PC-9 (cell line): Measurements from ENCODE around the gene KRT31. TPM values are rescaled to one million over a fixed set of nuclear protein-coding genes. Genes with fewer than 3 reads are reported as not detected.

ENCODE experiments used
- BruUV-seq: library from RNA; stranded (reverse); fragments of 400-500 nt; replicated peaks from 2 replicates; lab custom pipeline; 2021; lab: Mats Ljungman, UMichigan
- CTCF ChIA-PET: fragments of 300-600 bp; sonication (Branson Sonifier 250); formaldehyde crosslinking; loops from one replicate; lab custom pipeline; 2022; ENCODE audit warnings: antibody characterized with exemption; lab: Charles Lee
- POLR2A ChIA-PET: fragments of 300-600 bp; sonication (Branson Sonifier 250); formaldehyde crosslinking; loops from one replicate; lab custom pipeline; 2022; ENCODE audit warnings: antibody characterized with exemption; ENCODE audit not compliant: unreplicated experiment; lab: Charles Lee
- DNase-seq, 2 experiments: peaks; one replicate each; pipeline versions ENCODE4 v3.0.0 to v3.0.0-alpha.2; 2015 to 2022; ENCODE audit warnings: mixed read lengths in 1 of 2
- H2AFZ ChIP-seq: fragments of 200-600 bp; sonication (generic); 2 replicates; pipeline ENCODE4 v1.8.1; 2017; ENCODE audit warnings: antibody characterized with exemption
- H3F3A ChIP-seq: fragments of 200-600 bp; sonication (generic); 2 replicates; pipeline ENCODE4 v1.8.1; 2017; ENCODE audit warnings: antibody characterized with exemption, mild to moderate bottlenecking, low read depth; ENCODE audit not compliant: insufficient read depth
- H3K27ac ChIP-seq: fragments of 200-600 bp; sonication (generic); 2 replicates; pipeline ENCODE4 v1.6.1; 2016; ENCODE audit warnings: mixed run types
- H3K27me3 ChIP-seq: fragments of 200-600 bp; sonication (generic); 2 replicates; pipeline ENCODE4 v1.6.1; 2016; ENCODE audit warnings: low read depth, mixed run types; ENCODE audit not compliant: insufficient read depth
- H3K36me3 ChIP-seq: fragments of 200-600 bp; sonication (generic); 2 replicates; pipeline ENCODE4 v1.6.1; 2016; ENCODE audit warnings: low read depth, mixed run types
- H3K4me1 ChIP-seq: fragments of 200-600 bp; sonication (generic); replicated peaks from 2 replicates; pipeline ENCODE4 v1.6.1; 2016; ENCODE audit warnings: mixed run types; ENCODE audit not compliant: insufficient read depth
- H3K4me2 ChIP-seq: fragments of 200-600 bp; sonication (generic); 2 replicates; pipeline ENCODE4 v1.6.1; 2017; ENCODE audit warnings: mixed run types
- H3K4me3 ChIP-seq: fragments of 200-600 bp; sonication (generic); 2 replicates; pipeline ENCODE4 v1.6.1; 2016; ENCODE audit warnings: mixed run types
- H3K79me2 ChIP-seq: fragments of 200-600 bp; sonication (generic); 2 replicates; pipeline ENCODE4 v1.6.1; 2017; ENCODE audit warnings: low read depth, mixed run types
- H3K9me2 ChIP-seq: fragments of 200-600 bp; sonication (generic); 2 replicates; pipeline ENCODE4 v1.8.1; 2017; ENCODE audit warnings: mild to moderate bottlenecking; ENCODE audit not compliant: insufficient read depth
- H3K9me3 ChIP-seq: fragments of 200-600 bp; sonication (generic); 2 replicates; pipeline ENCODE4 v1.8.1; 2016; ENCODE audit warnings: low read depth; ENCODE audit not compliant: insufficient read depth
- H4K20me1 ChIP-seq: fragments of 200-600 bp; sonication (generic); 2 replicates; pipeline ENCODE4 v1.8.1; 2017; ENCODE audit not compliant: insufficient read depth
- EZH2 ChIP-seq: fragments of 200-600 bp; sonication (generic); IDR thresholded peaks from 2 replicates; pipeline ENCODE4 v1.8.0; 2017; ENCODE audit warnings: antibody characterized with exemption, low read depth
- intact Hi-C: fragments of 100-400 bp; cut with micrococcal nuclease; formaldehyde crosslinking; loops from one replicate; pipeline ENCODE4 v1.10.0; 2022; ENCODE audit not compliant: unreplicated experiment
- total RNA-seq: library from RNA; stranded (reverse); gene quantifications from 2 replicates; pipeline ENCODE4 v1.2.3, GENCODE V29; 2021
- TF ChIP-seq, protein P1 (sequence below): fragments of 200-600 bp; sonication (generic); conservative IDR thresholded peaks from 2 replicates; pipeline ENCODE4 v1.6.1; 2017; ENCODE audit warnings: mixed run types, antibody characterized with exemption, mild to moderate bottlenecking, moderate library complexity

KRT31 gene
- total RNA-seq, 1 experiment from 2014 or later, result not detected

DNA sequence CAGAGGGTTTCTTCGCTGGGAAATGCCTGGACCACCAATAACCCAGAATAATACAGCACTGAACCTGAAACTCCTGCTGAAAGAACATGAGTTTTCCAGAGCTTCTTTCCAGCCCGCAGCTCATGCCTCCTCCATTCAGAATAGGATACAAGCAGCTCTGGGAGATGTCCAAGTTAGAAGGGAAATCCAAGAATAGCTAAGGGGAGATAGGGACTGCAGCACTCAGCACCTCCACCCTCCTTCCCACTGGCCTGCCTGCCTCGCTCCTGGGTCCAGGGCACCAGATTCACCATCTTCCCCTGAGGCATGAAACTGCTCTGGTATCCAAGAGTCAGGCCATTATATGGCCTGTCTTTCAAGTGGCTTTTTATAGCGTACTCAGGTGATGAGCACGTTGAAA, 4.1 kb downstream of the KRT31 start:
- no peaks in the 10 kb centered on the region for H3K27me3 ChIP-seq
- intact Hi-C loops, result no loop called here
- no peak for DNase-seq
- H3K36me3 ChIP-seq, result no peaks in the 10 kb centered on the region
- no peak overlapping the region for H3K4me2 ChIP-seq
- peaks cover 21% of the 10 kb centered on the region for H3K4me1 ChIP-seq
- no peak for TF ChIP-seq EZH2
- TF ChIP-seq, protein P1, sequence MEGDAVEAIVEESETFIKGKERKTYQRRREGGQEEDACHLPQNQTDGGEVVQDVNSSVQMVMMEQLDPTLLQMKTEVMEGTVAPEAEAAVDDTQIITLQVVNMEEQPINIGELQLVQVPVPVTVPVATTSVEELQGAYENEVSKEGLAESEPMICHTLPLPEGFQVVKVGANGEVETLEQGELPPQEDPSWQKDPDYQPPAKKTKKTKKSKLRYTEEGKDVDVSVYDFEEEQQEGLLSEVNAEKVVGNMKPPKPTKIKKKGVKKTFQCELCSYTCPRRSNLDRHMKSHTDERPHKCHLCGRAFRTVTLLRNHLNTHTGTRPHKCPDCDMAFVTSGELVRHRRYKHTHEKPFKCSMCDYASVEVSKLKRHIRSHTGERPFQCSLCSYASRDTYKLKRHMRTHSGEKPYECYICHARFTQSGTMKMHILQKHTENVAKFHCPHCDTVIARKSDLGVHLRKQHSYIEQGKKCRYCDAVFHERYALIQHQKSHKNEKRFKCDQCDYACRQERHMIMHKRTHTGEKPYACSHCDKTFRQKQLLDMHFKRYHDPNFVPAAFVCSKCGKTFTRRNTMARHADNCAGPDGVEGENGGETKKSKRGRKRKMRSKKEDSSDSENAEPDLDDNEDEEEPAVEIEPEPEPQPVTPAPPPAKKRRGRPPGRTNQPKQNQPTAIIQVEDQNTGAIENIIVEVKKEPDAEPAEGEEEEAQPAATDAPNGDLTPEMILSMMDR, result no peak
- H4K20me1 ChIP-seq, result no peaks in the 10 kb centered on the region
- H3F3A ChIP-seq, result no peaks in the 10 kb centered on the region
- H3K79me2 ChIP-seq, result no peaks in the 10 kb centered on the region
- no peaks in the 10 kb centered on the region for H3K9me3 ChIP-seq
- H2AFZ ChIP-seq, result no peak overlapping the region
- no peaks in the 10 kb centered on the region for H3K9me2 ChIP-seq
- H3K27ac ChIP-seq, result no peak overlapping the region
- ChIA-PET POLR2A (interaction anchor here (0.7 kb wide), 1 partner anchor 491 kb away, joined by 3 read pairs; no protein-coding TSS in a partner anchor), CTCF (no interaction called here)
- no peak overlapping the region for H3K4me3 ChIP-seq
- no TSS peak for BruUV-seq

GRCh38 chr17:41392278-41392677, 5.1 kb downstream of the KRT31 start:
- CTCF ChIA-PET, result no interaction called here

GRCh38 chr17:41391535-41391934, 5.9 kb downstream of the KRT31 start:
- DNase-seq, result no peak
- ChIA-PET CTCF (no interaction called here), POLR2A (no interaction called here)
- Histone ChIP-seq H3K4me2 (no peak overlapping the region), H3K79me2 (no peaks in the 10 kb centered on the region), H3K4me1 (peaks cover 21% of the 10 kb centered on the region), H4K20me1 (no peaks in the 10 kb centered on the region), H3K4me3 (no peak overlapping the region), H2AFZ (no peak overlapping the region), H3F3A (no peaks in the 10 kb centered on the region), H3K27ac (no peak overlapping the region), H3K36me3 (no peaks in the 10 kb centered on the region), H3K27me3 (no peaks in the 10 kb centered on the region), H3K9me2 (no peaks in the 10 kb centered on the region), H3K9me3 (peaks cover 8% of the 10 kb centered on the region)
- TF ChIP-seq EZH2, result no peak
- TF ChIP-seq, protein P1, result no peak
- BruUV-seq, result no TSS peak
- intact Hi-C loops, result no loop called here

More at GRCh38 chr17:41392278-41392677, 5.1 kb downstream of the KRT31 start:
- intact Hi-C loops, result no loop called here
- H3K9me2 ChIP-seq, result no peaks in the 10 kb centered on the region
- H3K27me3 ChIP-seq, result no peaks in the 10 kb centered on the region
- BruUV-seq, result no TSS peak
- no peaks in the 10 kb centered on the region for H4K20me1 ChIP-seq
- 0 out of 2 replicates have a peak overlapping the region, but pooled peaks have one; percentile 25 for H3K27ac ChIP-seq
- no peaks in the 10 kb centered on the region for H3K36me3 ChIP-seq
- H3F3A ChIP-seq, result no peaks in the 10 kb centered on the region
- H3K79me2 ChIP-seq, result no peaks in the 10 kb centered on the region
- POLR2A ChIA-PET, result interaction anchor here (0.6 to 0.7 kb wide), 3 partner anchors 12 to 136 kb away, joined by 3 to 5 read pairs (median 5); no protein-coding TSS in a partner anchor
- no peak overlapping the region for H3K4me3 ChIP-seq
- DNase-seq, result no peak
- peaks cover 21% of the 10 kb centered on the region for H3K4me1 ChIP-seq
- H3K9me3 ChIP-seq, result peaks cover 4% of the 10 kb centered on the region; the same call in 1 of the 2 replicates
- H3K4me2 ChIP-seq, result no peak overlapping the region
- TF ChIP-seq EZH2, result no peak
- TF ChIP-seq, protein P1, result no peak
- H2AFZ ChIP-seq, result no peak overlapping the region
